NK-92 (cell line): Measurements from ENCODE around the gene FNDC3A.
"Not testable (repeated sequence)": the region's sequence is repeated elsewhere in the genome, so short reads cannot be mapped to it uniquely, and the experiment has no call there.

ENCODE experiments used
- DNase-seq: peaks from one replicate; lab custom pipeline; 2025; ENCODE audit not compliant: unreplicated experiment; lab: John Stamatoyannopoulos, UW

FNDC3A gene

DNA sequence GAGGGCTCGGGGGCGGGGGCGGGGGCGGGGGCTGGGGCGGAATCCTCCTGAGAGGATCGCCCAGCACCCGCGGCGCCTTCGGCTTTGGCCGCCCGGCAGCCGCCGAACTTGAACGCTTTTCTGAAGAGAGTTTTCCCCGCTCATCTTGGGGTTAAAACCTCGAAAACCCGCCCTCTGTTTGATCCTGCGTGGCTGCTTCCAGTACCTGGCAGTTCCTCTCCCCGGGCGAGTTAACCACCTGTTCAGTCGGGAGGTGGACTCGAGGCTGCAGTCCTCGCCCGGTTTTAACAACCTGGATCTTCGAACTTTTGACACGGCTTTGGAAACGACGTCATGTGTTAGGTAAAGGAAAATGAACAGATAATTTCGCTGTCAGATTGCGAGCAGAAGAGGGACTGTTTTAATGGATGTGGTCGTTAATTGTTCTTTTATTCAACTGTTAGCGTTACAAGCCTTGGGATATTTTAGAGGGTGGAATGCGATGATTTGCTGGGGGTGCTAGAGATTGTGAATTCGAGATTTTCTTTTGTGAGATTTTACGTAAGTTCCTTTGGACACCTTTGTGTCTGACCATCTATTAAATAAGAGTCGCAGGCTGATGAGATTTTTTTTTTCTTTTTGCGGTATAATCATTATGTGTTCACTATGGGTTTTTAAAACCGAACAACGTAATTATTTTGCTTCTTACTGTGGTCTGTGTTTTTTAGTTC is 1.0 kb downstream of the FNDC3A start:
- DNase-seq = peak; percentile 16

DNA sequence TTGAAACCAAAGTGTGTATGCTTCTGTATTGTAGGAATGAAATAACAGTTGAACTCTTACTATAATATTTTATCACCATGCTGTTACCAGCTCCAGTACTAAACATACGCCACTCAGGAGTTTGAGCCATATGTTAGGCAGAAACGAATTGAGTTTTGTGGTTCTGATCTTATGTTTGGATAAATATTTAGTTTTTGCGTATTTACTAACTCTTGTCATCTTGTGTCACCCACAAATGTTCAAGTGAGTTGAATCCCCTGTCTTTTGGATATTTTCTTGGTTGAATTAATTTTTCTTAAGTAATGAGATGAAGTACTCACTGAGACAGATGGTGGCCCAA is 1.5 kb downstream of the FNDC3A start:
- DNase-seq = no peak

DNA sequence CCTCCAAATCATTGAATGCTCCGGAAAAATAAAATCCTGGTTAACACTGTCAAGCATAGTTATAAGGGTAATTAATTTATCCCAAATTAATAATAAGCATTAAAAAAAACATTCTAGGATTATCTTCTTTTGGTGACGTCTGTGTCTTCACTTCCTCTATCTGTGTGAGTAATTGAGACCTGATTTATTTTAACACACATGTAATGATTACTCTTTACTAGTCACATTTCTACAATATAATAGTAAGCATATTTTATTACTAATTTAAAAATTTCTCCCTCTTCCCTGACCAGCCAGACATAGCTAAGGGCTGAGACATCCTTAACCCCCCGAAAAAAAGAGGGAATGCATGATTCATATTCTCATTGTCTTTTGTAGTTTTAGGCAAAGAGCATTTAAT is 2.3 kb downstream of the FNDC3A start:
- no peak for DNase-seq

DNA sequence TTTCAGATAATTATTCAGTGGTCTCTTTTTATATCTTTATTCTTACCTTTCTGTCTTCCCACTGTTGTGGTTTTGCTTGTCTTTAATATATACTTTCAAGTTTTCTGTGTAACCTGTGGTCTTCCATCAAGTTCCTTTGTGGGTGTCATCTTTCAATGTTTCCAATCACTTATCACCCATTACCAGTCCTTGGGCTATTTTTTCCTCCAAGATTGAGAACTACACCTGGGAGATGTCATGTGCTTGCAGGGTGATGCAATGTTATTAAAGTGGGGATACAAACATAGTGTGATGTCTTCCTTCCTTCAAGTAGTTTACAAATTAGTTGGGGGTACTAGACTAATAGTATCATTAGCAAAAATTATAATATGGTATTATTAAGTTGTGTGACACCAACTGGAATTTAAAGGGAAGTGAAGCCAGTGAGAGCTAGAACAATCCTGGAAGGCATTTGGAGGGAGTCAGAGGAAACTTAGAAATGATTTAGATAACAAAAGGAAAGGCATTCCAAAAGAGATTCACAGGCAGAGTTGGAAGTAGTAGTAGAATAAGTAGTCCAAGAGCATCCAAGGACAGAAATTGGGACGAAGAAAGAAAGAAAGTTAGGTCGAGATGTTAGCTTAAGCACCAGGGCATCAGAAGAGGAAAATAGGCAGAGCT is 3.4 kb downstream of the FNDC3A start:
- DNase-seq = no peak

DNA sequence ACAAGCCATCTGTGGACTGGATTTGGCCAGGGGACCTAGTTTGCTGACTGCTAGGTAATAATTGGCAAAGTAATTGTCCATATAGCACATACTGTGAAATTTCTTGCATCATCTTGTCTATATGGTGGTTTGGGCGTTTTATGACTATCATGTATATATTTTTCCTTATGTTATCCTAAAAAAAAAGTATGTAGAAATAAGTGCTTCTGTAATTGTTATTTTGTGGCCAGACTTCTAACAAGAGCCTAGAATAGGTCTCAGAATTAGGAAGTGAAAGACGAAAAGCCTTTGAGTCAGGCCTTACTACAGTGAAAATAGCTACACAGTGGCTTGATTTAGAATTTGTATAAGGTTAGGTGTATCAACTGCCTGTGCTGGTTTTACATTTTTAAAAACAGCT is 4.2 kb downstream of the FNDC3A start:
- DNase-seq = no peak

DNA sequence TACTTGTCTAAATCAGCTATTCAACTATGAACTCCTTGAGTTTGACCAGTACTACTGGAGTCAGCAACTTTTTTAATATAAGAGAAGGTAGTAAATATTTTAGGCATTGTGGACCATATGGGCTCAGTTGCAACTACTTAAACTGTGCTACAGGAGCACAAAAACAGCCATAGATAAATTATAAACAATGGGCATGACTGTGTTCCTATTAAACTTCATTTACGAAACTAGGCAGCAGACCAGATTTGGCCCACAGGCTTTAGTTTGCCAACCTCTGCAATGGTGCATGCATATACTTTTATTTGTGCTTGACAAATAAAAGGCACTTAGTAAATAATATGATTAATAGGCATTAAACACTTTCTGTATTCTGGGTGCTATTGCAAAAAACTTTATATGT is 7.6 kb downstream of the FNDC3A start:
- no peak for DNase-seq

DNA sequence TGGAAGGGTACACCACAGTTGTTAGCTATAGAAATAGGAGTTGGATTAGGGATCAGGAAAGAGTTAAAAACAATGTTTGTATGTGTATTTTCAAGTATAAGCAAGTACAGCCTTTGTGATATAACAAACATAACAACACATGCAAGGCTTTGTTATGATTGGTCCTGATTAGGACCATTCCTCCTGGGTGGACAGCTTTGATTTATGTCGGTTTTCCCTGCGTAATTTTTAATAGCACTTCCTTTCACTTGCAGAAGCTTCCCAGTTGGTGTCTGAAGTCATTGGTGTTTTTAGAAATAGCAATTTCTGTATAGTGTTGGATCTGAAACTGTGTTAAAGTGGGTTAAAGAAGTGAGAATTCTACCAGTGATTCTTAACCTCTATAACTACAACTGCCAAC is 10.0 kb downstream of the FNDC3A start:
- no peak for DNase-seq

DNA sequence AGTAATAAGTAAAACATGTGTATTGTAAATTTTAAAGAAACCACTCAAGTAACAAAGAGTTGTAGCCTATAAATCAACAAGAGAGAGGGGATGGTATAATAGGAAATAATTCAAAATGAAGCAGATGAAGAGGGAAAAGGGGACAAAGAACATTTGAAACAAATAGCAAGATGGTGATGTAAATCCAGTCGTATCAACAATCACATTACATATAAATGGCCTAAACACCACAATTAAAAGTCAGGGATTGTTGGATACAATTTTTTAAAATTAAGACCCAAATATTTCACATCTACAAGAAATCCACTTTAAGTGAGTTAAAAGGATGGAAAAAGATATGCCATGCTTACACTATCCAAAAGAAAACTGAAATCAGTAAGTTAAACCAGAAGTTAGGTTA is 15.2 kb downstream of the FNDC3A start:
- DNase-seq = no peak

DNA sequence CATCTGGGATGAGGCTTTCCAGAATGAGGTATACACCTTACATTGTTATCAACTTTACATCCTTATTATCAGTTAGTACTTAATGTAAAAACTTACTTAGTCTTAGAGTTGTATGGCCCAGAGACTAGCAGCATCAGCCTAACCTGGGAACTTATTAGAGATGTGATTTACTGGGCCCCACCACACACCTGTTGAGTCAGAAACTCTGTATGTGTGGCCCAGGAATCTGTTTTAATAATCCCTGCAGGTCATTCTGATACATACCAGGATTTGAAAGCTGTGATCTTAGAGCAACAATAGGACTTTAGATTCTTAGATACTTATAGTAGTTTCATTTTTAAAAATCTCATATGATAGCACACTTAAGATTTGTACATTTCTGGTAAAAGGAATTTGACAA is 17.4 kb downstream of the FNDC3A start:
- DNase-seq = no peak

DNA sequence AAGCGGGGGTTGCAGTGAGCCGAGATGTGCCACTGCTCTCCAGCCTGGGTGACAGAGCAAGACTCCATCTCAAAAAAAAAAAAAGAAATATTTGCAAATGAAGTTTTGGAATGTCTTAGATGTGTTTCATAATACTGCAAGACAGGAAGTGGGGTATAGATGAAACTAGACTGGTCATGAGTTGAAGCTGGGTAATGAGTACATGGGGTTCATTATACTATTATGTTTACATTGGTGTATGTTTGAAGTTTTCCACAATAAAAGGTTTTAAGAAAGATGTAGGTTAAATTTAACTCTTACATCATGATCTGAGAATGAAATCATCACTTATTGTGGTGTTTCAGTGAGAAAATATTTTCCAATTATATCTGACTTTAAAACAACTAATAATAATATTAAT is 19.0 kb downstream of the FNDC3A start:
- no peak for DNase-seq

DNA sequence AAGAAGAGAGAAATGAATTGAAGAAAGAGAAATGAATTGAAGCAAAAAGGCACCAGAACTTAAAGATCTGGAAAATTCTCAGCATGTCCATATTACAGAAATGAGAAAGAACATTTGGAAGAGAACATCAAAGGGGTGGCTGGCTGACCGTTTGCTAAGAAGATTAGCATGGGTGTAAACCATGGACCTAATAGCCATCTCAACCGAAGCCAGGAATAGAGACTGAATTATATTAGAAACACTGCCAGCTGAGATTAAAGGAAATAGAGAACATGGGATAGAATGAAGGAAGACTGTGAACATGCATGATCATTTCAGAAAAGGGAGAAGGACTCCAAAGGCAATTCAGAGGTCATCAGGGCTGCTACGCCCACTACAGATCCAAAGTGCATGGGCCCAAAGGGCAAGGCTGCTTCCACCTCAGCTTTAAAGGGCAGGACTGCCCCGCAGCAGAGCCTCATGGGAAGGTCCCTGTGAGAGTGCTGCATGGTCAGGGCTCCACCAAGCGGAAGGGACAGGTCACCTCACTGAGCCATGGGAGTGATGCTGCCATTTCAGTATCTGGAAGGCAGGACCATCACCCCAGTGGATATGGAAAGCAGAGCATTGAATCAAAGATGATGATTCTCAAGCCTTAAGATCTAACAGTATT is 23.1 kb downstream of the FNDC3A start:
- DNase-seq = no peak

DNA sequence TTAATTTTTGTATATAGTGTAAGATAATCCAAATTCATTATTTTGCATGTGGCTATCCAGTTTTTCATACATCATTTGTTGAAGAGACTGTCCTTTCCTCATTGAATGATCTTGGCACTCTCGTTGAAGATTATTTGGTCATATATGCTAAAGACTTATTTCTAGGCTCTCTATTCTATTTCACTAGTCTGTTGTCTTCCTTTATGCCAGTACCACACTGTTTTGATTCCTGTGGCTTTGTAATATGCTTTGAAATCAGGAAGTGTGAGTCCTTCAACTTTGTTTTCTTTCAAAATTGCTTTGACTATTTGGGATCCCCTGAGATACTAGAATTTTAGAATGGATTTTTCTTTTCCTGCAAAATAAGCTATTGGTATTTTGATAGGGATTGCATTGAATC is 24.5 kb downstream of the FNDC3A start:
- DNase-seq = no peak

DNA sequence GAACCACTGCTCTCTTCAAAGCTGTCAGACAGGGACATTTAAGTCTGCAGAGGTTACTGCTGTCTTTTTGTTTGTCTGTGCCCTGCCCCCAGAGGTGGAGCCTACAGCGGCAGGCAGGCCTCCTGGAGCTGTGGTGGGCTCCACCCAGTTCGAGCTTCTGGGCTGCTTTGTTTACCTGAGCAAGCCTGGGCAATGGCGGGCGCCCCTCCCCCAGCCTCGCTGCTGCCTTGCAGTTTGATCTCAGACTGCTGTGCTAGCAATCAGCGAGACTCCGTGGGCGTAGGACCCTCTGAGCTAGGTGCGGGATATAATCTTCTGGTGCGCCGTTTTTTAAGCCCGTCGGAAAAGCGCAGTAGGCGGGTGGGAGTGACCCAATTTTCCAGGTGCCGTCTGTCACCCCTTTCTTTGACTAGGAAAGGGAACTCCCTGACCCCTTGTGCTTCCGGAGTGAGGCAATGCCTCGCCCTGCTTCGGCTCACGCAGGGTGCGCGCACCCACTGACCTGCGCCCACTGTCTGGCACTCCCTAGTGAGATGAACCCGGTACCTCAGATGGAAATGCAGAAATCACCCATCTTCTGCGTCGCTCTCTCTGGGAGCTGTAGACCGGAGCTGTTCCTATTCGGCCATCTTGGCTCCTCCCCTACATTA is 43.4 kb downstream of the FNDC3A start:
- not testable (repeated sequence) for DNase-seq

DNA sequence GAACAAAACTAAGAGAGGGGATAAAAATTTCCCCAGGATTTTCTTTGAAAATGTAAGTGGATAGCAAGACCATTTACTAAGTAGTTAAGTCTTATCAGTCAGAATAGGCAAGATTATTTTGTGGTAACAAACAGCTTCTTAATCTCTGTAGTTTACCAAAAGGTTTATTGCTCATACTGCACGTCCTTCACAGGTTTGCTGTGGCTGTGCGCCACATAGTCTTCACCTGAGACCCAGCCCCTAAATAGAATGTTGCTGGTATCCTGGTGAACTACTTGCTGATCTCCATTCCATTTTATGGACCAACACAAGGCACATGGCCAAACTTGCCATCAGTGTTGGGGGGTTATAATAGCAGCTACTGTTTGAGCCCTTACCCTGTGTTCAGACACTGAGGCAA is 44.6 kb downstream of the FNDC3A start:
- no peak for DNase-seq

DNA sequence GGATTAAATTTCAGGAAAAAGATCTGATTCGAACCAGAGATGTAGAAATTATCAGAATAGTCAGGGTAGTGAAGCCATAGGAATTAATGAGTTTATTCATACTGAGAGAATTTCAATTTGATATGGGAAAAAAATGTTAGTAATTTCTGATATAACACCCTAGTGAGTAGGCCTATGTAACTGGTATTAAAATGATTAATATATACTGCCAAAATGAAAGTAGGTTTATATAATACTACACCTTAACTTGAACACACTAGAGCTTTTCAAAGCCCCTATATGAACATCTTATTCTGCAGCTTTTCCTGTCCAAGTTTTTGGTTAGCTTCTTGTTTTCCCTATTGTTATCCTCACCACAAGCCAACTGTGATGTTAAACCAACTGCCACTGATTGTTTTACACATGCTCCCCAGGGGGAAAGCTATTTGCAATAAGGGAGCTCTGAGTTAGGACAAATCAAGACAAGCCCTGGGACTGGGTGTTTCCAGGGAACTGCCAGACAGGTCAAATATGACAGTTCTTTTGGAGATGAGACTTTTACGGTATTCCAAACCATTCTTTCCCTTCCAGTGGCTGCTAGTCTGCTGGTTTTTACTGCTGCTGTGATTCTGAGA is 45.3 kb downstream of the FNDC3A start:
- no peak for DNase-seq

DNA sequence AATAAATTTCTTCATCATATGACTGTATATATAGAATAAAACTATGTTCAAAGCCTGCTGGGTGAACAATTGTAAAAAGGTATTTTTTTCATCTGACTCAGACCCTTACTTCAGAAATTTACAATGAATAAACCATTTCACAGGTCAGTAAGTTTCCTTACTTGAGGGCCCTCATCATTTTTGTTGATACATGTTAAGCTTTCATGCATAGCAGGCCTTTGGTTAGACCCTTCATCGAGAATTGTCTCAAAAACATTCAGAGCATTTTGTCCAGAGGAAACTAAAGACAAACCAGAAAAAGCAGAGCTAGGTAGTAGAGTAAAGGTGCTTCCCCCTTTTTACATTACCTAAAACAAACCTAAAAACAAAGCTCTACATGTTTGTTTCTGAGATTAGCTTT is 46.2 kb downstream of the FNDC3A start:
- DNase-seq = no peak

DNA sequence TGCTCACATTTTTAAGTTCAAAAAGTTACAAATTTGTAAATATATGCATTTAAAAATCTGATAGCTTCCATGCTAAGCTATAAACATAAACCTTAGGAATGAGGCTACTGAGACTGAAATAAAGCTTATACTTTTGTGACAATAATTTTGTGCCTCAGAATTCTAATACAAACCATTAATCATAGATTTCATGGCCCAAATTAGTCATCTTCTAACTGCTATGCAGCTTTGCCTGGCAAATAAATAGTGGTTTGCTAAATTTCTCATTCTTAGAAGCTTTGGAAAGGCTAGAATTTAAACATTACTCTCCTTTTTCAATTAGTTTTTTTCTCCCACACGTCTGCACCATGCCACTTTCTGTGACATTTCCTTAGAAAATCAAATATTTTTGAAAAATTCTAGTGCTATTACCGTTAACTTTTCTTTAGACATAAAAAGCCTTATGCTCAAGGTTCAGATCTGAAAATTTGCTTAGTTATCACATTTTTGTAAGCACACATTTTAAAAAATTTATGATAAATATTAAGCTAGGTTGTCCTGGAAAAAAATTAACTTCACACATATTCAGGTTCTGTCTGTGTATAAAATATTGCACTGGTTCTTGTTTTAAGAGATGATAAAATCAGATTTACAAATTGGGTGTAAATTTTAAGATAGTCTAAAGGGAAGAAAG is 46.9 kb downstream of the FNDC3A start:
- no peak for DNase-seq

DNA sequence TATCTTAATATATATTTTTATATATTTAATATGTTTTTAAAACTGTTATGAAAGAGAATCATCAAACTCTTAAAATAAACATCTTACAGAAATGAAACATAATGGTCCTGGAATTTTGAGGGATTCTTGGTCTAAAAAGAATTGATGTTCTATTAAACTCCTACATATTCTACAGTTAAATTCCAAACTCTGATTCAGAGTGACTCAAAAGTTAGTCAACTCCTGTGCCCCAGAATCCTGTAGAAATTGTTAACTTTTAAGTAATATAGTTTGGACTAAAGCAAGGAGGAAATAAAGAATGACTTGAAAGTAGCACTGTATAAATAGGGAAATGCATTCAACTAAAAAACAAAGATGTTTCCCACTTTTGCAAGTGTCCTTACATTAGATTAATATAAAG is 47.7 kb downstream of the FNDC3A start:
- DNase-seq = no peak

DNA sequence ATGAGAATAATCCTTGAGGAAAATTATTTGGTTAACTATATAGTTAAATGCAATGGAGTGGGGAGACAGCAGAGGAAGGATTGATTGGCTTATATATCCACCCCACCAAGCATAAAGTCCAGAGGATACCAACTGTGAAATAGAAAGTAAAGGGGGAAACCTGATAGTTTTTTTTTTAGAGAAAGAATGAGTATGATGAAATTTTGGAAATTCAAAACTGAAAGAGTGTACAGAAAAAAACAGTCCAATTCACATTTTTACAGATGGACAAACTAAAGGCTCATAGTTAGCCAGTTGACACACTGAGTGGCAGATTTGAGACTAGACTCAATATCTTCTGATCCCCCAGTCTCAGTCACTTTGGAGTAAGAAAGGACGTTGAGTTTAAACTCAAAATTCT is 51.1 kb downstream of the FNDC3A start:
- DNase-seq = no peak

DNA sequence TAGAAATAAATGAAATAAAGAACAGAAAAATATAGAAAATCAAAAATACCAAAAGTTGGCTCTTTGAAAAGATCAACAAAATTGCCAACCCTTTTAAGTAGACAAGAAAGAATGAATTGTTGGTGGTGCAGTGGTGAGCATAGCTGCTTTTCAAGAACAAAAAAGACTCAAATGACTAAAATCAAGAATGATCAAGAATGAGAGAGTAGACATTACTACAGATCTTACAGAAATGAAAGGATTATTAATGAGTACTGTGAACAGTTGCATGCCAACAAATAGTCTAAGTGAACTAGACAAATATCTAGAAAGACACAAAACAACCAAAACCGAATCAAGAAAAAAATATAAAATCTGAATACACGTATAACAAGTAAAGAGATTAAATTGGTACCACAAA is 53.9 kb downstream of the FNDC3A start:
- no peak for DNase-seq

DNA sequence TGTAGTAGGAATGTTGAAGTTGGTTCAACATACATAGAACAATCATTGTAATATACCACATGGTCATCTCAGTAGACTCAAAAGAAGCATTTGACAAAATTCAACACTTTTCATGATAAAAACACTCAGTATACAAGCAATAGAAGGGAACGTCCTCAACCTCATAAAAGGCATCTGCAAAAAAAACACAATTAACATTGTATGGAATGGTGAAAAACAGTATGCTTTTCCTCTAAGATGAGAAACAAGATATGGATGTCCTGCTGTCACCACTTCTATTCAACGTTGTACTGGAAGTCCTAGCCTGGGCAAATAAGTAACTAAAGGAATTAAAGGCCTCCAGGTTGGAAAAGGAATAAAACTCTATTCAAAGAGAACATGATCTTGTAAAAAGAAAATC is 54.5 kb downstream of the FNDC3A start:
- DNase-seq = no peak
